ENCODE measurements around the gene CDKN2C. TPM values are rescaled to one million over a fixed set of nuclear protein-coding genes. Genes with fewer than 3 reads are reported as not detected.
"Not testable (repeated sequence)": the region's sequence is repeated elsewhere in the genome, so short reads cannot be mapped to it uniquely, and the experiment has no call there.

CDKN2C gene
- total RNA-seq, 6 experiments from 2014 or later, result 1.2 to 6.7 (median 3.1) TPM

DNA sequence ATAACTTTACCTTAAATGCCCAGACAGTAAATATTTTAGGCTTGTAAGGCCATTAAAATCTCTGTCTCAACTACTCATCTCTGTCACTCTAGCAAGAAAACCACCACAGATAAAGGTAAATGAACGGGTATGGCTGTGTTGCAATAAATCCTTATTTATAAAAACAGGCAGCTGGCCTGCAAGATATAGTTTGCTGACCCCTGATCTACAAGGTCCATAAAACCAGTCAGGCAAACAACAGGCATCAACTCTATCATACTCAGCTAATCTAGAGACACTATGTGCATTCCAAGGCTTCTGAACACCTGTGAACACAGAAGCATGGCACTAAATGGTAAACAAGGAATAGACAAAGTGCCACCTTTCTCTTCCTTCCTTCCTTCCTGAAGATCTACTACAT lies 19.6 kb upstream of the CDKN2C start:
- H3K27ac ChIP-seq, result no peak overlapping the region
- H3K9me3 ChIP-seq, result no peaks in the 10 kb centered on the region
- no peak for DNase-seq
- peak in 3 of 4 donors; percentile 57 to 64 (median 59) for ATAC-seq
- H3K36me3 ChIP-seq, result no peaks in the 10 kb centered on the region
- intact Hi-C loops (cut with DNase I), result no loop called here
- WGBS (ENCODE audit: insufficient coverage, low coverage, low lambda C conversion rate, missing lambda C conversion rate), result 50% methylated on average over 1 of the region's 1 CpG
- no peaks in the 10 kb centered on the region for H3K27me3 ChIP-seq
- peaks cover 0 to 25% (median 11%) of the 10 kb centered on the region in 4 donors for H3K4me1 ChIP-seq
- no peak for TF ChIP-seq POLR2A (IDR thresholded peaks at IDR 0.05)
- TF ChIP-seq, protein P1, sequence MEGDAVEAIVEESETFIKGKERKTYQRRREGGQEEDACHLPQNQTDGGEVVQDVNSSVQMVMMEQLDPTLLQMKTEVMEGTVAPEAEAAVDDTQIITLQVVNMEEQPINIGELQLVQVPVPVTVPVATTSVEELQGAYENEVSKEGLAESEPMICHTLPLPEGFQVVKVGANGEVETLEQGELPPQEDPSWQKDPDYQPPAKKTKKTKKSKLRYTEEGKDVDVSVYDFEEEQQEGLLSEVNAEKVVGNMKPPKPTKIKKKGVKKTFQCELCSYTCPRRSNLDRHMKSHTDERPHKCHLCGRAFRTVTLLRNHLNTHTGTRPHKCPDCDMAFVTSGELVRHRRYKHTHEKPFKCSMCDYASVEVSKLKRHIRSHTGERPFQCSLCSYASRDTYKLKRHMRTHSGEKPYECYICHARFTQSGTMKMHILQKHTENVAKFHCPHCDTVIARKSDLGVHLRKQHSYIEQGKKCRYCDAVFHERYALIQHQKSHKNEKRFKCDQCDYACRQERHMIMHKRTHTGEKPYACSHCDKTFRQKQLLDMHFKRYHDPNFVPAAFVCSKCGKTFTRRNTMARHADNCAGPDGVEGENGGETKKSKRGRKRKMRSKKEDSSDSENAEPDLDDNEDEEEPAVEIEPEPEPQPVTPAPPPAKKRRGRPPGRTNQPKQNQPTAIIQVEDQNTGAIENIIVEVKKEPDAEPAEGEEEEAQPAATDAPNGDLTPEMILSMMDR (IDR thresholded peaks at IDR 0.05), result no peak
- no peak overlapping the region for H3K4me3 ChIP-seq

DNA sequence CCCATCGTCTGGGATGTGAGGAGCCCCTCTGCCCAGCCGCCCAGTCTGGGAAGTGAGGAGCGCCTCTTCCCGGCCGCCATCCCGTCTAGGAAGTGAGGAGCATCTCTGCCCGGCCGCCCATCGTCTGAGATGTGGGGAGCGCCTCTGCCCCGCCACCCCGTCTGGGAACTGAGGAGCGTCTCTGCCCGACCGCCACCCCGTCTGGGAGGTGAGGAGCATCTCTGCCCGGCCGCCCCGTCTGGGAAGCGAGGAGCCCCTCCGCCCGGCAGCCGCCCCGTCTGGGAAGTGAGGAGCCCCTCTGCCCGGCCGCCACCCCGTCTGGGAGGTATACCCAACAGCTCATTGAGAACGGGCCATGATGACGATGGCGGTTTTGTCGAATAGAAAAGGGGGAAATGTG lies 17.5 kb upstream of the CDKN2C start:
- 43% methylated on average over 3 of the region's 31 CpGs for WGBS (ENCODE audit: insufficient coverage, low coverage, low lambda C conversion rate, missing lambda C conversion rate)
- ATAC-seq; H3K36me3 ChIP-seq; DNase-seq; H3K27ac ChIP-seq; H3K9me3 ChIP-seq; H3K4me3 ChIP-seq; intact Hi-C loops (cut with DNase I); H3K27me3 ChIP-seq: not testable (repeated sequence)
- peaks cover 0 to 25% (median 11%) of the 10 kb centered on the region in 4 donors for H3K4me1 ChIP-seq

DNA sequence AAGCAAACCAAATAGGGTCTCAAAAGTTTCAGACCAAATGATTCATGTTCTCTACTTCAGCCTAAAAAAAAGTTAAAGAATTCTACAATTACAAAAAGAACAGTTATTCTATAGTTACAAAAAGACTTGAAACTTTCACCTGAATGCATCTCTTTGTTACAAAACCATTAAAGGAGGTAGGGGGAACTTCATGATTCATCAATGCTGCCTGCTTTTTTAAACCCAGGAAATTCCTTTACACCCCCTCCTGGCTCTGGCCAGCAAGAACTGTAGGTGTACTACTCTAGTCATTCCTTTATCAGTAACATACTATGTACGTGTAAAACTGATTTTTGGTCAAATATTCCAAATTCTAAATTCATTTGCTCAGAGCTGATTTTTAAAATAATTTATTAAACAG lies 14.9 kb upstream of the CDKN2C start:
- H3K27me3 ChIP-seq, result no peaks in the 10 kb centered on the region
- peaks cover 0 to 23% (median 10%) of the 10 kb centered on the region in 4 donors for H3K4me1 ChIP-seq
- DNase-seq, result no peak
- no peak for ATAC-seq
- H3K27ac ChIP-seq, result no peak overlapping the region
- no peak overlapping the region for H3K4me3 ChIP-seq
- intact Hi-C loops (cut with DNase I), result no loop called here
- 29% methylated on average over 1 of the region's 1 CpG for WGBS (ENCODE audit: insufficient coverage, low coverage, low lambda C conversion rate, missing lambda C conversion rate)
- no peaks in the 10 kb centered on the region for H3K9me3 ChIP-seq
- no peak for TF ChIP-seq POLR2A (IDR thresholded peaks at IDR 0.05)
- TF ChIP-seq, protein P1 (IDR thresholded peaks at IDR 0.05), result no peak
- no peaks in the 10 kb centered on the region for H3K36me3 ChIP-seq

DNA sequence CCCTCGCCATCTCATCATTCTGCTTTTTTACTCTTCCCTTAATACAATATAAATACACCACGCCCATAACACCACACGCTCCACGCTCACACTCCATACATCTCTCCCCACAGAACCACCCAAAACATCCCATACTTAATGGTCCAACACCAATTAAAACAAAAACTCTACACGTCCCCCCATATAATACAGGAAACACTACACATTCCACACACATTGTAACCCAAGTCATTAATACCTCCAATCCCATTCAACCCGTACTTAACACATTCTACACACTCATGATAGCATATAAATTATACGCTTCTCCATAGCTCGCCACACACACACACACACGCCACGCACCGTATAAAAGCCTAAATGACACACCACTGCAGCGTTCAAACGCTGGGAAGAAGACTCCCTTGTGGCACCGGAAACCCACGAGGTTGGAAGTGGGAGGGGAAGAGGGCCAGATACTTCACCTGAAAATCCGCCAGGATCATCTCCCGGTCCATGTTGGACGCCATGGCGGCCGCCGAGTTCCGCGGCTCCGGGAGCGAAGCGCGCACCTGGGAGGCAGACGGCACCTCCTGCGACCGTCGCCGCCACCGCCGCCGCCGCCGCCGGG lies 10.6 kb upstream of the CDKN2C start:
- 0% methylated on average over 16 of the region's 38 CpGs for WGBS (ENCODE audit: insufficient coverage, low coverage, low lambda C conversion rate, missing lambda C conversion rate)
- peaks cover 0 to 14% (median 5%) of the 10 kb centered on the region in 4 donors for H3K4me1 ChIP-seq
- intact Hi-C loops (cut with DNase I), result no loop called here
- H3K27me3 ChIP-seq, result no peaks in the 10 kb centered on the region
- no peaks in the 10 kb centered on the region for H3K9me3 ChIP-seq
- H3K36me3 ChIP-seq, result no peaks in the 10 kb centered on the region
- peak overlapping the region in 2 of 3 donors; percentile 52 to 81 for H3K27ac ChIP-seq
- ATAC-seq (peak; percentile 1 to 23 (median 10)), DNase-seq (peak in 1 of 3 donors; percentile 59)
- TF ChIP-seq, protein P1 (IDR thresholded peaks at IDR 0.05), result no peak
- no peak for TF ChIP-seq POLR2A (IDR thresholded peaks at IDR 0.05)
- peak overlapping the region; percentile 71 to 78 (median 75) for H3K4me3 ChIP-seq

- Histone ChIP-seq H3K36me3 (no peaks in the 10 kb centered on the region), H3K27me3 (no peaks in the 10 kb centered on the region), H3K4me3 (peak within 1 kb of the TSS; percentile 71 to 78 (median 75)), H3K4me1 (peaks cover 0 to 14% (median 5%) of the 10 kb centered on the region in 4 donors), H3K27ac (peak within 1 kb of the TSS; percentile 71 to 81 (median 76)), H3K9me3 (no peaks in the 10 kb centered on the region)
- DNase-seq (peak; percentile 97 to 98 (median 98)), ATAC-seq (peak; percentile 97 to 99 (median 98))
- peak; percentile 96 for TF ChIP-seq POLR2A (IDR thresholded peaks at IDR 0.05)
- TF ChIP-seq, protein P1 (IDR thresholded peaks at IDR 0.05), result peak; percentile 15 to 37 (median 19)
- intact Hi-C loops (cut with DNase I), result no loop called here
- WGBS (ENCODE audit: insufficient coverage, low coverage, low lambda C conversion rate, missing lambda C conversion rate), result 0% methylated on average over 10 of the region's 80 CpGs
These were observed 9.9 kb upstream of the CDKN2C start, which contains the start of gene FAF1 for GRCh38 chr1:50959913-50960844. Gene FAF1, minus strand, starts transcription at chr1:50960267. Its CDS starts 456 bp downstream, at chr1:50959811.

All from right lobe of liver (tissue), 6 donors.